HG03103 (cell line): ENCODE measurements around the gene RPP14.
"Not testable (repeated sequence)": the region's sequence is repeated elsewhere in the genome, so short reads cannot be mapped to it uniquely, and the experiment has no call there.

Experiments used
- ATAC-seq: cut with Tn5 transposase; IDR thresholded peaks from one replicate; pipeline ENCODE4 v1.9.1; 2021; ENCODE audit warnings: low read depth; ENCODE audit not compliant: unreplicated experiment

The RPP14 gene

DNA sequence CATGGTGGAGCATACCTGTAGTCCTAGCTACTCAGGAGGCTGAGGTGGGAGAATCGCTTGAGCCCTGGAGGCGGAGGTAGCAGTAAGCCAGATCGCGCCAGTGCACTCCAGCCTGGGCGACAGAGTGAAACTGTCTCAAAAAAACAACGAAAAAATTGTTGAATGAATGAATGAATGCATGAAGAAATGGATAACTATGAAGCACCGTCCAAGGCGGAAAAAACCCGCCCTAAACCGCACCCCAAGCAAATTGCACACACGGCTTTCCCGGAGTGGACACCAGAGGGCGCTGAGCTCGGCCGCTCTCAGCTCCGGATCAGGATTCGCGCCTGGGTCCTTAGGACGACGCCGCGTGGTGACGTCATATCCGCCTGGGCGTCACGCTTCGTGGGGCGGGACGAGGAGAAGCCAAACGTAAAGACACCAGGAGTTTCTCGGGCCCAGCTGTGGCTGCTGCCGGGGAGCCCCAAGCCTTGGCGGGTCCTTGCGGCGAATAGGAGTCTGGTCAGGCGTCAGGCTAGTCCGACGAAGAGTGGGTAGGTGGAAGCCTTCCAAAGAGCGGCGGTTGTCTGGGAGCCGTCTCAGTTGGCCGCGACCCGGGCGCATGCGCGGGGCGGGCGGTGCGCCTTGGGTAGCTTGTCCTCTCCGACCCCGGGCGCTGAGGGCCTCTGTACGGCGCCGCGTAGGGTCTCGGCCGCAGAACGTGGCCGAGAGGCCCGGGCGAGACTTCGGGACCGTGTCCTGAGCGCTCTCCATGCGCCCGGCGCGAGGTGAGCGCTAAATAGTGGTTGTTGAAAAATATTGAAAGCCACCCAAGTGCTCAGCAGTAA, at the start of gene RPP14, which contains the start of gene HTD2:
RPP14 (plus strand) TSS at position 364 of the 830 bp plus-strand sequence. CDS start 4,085 bp downstream, outside the sequence.
HTD2 (plus strand) TSS at position 639 of the 830 bp plus-strand sequence. CDS start 11,094 bp downstream, outside the sequence.
- peak; percentile 83 for ATAC-seq

DNA sequence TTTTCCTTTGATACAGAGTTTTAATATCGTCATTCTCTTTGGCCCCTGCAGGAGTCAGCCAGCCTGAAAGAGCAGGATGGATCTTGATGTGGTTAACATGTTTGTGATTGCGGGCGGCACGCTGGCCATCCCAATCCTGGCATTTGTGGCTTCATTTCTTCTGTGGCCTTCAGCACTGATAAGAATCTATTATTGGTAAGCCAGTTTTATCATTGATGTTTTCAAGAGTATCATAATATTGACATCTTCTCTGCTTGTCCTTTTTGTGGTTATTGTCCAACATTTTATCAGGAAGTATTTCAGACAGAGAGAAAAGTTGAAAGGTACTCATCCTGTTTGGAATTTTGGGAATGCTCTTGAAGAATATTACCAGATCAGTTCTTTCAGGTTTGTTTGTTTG, 49.5 kb upstream of the RPP14 start:
- ATAC-seq: no peak

DNA sequence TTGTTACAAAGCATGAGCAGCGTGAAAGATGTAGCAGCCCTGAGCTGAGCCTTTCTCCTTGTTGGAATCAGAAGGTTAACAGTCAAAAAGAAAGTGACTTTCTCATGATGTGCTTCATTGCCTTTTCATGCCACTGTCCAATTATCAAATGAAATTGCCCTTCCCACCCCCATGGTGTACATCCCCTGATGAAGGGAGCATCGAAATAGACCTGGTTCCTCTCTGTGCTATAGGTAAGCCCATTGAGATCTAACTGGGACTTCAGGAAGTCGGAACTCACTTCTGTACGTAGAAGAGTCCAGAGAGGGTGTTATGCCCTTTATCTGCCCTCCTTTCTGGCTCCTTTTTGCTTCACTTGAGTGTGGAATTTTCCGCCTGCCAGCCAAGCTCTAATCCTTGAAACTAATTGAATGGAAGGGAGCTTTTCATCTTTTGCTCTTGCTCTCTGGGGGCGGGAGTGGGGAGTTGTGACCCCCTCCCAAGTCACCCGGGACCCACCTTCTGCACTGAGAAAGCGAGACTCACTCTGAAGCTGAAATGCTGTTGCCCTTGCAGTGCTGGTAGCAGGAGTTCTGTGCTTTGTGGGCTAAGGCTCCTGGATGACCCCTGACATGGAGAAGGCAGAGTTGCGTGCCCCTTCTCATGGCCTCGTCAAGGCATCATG, 47.5 kb upstream of the RPP14 start:
- no peak for ATAC-seq

DNA sequence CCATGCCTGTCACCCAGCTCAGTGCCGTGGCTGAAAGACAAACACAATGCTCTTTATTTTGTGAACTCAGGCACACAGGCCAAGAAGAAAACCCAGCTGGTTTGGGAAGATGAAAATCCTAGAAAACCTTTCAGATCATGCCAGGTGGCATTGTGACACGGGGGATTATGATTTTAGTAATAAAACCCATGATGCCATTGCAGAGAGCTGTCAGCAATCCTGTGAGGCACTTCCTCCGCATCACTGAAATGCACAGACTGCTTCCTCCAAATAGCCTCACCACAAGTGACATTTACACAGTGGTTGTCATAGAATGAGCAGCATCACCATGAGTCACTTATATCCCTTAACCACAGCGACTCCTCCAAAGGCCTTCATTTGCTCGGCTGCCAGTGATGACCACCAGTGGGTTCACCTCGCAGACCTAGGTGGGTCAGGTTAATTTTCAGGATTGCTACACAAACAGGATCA, 45.7 kb upstream of the RPP14 start:
- ATAC-seq: no peak

DNA sequence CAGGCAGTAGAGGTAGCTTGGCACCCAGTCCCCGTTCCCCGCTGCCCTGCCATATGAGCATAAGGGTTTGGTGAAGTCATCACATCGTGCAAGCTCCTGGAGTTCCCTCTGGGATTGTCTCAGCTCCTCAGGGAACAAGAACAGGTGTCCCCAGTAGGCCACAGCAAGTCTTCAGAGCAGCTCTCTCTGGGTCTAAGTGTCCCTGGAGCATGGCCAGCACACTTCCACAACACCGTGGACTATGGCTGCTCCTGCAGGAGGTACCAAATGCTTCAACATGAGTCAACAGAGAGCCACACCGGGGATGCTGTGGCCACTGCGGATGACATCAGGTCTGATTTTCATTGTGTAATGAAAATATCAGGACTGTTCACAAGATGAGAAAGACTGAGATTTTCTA, 45.3 kb upstream of the RPP14 start:
- ATAC-seq: no peak

DNA sequence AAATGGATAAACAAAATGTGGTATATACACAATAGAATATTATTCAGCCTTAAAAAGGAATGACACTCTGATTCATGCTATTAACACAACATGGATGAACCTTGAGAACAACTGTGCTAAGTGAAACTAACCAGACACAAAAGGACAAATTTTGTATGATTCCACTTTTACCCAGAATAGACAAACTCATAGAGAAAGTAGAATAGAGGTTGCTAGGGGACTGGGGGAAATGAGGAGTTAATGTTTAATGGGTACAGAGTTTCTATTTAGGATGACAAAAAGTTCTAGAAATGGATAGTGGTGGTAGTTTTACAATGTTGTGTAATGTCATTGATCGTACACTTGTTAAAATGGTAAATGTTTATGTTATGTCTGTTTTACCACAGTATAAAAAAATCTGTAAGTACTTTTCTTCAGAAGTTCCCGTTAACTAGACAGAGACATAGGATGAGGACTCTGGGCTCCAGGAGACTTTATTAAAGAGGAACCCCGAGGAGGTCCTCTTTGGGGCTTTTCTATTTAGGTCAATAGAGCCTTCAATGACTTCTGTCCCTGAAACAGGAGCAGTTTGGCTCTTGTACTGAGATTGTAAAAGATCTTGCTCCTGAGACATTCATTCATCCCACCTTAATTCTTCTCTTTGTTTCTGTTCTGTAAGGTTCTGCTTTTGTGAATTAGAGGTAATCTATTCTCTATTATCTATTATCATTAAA, 43.9 kb upstream of the RPP14 start:
- ATAC-seq: no peak

DNA sequence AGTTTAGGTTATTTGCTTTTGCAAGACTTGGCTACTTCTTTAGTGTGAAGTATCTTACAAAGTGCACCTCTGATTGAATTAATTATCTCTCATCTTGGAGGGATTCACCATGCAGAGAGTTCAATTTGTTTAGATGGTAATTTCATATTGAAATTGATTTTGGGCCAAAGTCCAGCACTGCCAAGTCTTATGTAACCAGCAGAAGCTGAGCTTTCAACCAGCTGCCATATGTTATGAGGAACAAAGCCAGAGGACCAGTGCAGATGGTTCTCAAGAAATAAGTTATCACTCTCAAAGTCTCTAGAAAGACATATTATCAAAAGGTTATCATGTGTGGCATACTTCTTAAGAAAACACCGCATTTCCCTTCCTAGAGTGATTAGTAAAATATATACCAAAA, 39.5 kb upstream of the RPP14 start:
- ATAC-seq: no peak

DNA sequence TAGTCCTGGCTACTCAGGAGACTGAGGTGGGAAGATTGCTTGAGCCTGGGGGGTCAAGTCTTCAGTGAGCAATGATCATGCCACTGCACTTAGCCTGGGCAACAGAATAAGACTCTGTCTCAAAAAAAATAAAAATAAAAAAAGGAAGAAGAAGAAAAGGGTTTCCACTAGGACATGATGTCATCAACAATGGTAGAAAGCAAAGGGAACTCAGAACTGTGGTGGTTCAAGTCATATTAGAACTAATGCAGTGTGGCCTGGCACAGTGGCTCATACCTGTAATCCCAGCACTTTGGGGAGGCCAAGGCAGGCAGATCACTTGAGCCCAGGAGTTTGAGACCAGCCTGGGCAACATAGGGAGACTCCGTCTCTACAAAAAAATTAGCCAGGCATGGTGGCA, 38.5 kb upstream of the RPP14 start:
- ATAC-seq: not testable (repeated sequence)

DNA sequence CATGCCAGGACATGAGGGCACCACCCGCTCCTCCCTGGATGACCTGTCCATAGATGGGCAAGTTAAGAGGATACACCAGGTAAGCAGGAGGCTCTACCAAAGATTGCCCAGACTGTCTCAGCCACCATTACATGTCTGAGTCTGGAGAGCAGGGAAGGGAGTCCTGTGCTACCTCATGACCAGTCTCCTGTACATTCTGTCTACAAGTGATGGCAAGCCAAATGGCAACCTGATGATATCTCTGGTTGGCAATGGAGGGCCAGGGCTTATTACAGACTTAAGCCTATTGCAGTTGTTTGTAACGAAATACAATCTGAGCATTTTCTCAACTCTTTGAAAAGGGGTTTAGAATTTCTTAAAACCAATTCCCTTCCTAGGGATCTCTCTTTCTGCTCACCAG, 36.7 kb upstream of the RPP14 start:
- ATAC-seq: no peak

DNA sequence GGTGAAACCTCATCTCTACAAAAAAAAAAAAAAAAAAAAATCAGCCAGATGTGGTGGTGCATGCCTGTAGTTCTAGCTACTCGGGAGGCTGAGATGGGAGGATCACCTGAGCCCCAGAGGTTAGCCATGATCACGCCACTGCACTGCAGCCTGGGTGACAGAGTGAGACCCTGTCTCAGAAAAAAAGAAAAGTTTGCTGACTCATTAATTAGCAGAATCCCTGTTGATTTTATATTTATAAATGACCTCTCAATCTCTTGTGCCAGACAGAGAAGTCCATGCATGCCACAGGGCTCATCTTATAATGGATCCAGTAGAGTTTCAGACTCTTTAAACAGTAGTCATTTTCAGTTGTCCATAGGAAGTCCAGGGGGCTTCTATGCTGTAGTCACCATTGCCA, 35.6 kb upstream of the RPP14 start:
- ATAC-seq: no peak

DNA sequence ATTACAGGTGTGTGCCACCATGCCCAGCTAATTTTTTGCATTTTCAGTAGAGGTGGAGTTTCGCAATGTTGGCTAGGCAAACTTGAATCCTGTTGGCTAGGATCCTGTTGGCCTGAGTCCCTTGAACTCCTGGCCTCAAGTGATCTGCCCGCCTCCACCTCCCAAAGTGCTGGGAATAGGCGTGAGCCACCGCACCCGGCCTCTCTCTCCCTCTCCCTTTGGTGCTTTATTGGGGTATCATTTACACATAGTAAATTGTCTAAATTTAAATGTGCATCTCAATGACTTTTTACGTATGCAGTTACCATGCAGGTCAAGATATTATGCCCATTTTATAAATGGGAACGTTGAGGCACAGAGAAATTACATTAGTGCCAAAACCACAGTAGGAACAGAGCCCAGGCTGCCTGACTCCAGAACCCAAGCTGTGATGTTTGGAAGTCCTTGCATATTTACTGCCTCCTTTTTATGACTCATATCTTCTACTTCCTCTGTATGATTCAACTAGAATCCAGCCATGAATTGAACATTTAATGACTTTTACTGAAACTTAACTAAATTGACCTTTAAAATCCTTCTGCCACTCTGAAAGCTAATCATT, 34.0 kb upstream of the RPP14 start:
- ATAC-seq: no peak

DNA sequence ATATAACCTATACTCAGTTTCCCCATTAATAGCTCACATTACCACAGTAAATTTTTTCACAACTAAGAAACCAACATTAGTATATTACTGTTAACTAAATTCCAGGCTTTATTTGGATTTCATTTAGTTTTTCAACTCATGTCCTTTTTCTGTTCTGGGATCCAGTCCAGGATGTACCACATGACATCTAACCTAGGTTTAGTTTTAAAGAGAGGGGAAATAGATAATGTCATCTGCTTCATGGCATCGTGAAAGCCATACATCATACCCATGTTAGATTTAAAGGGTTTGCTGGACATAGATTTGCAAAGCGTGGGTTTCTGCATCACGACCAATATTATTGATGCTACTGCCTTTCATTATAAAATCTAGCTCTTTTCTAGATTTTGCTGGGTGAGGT, 33.2 kb upstream of the RPP14 start:
- no peak for ATAC-seq

DNA sequence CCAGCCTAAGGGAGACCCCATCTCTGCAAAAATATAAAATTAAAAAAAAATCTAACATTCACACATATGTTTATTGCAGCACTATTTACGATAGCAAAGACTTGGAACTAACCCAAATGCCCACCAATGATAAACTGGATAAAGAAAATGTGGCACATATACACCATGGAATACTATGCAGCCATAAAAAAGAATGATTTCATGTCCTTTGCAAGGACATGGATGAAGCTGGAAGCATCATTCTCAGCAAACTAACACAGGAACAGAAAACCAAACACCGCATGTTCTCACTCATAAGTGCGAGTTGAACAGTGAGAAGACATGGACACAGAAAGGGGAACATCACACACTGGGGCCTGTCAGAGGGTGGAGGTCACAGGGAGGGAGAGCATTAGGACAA, 32.7 kb upstream of the RPP14 start:
- not testable (repeated sequence) for ATAC-seq

DNA sequence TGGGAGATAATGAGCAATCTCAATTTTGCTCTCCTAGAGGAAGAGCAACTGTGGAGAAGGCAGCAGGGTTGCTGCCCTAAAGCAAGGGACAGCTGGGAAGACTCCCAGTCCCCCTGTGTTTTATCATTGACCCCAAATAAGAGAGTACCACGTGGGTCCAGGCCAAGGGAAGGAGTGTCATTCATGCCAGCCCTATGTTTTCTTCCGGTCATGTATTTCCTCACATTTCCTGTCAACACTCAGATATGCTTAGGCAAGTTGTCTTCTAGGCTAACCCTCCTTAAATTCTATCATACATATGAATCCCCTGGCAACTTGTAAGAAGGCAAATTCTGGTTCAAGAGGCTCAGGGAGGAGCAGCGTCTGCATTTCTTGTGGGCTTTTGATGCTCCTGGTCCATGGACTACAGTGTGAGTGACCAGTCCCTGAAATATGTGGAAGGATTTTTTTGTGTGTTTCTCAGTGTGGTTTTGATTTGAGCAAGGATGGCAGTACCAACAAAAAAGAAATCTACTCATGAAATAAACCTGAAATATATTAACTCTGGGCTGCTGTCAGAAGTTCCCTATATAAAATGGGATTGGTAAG, 31.9 kb upstream of the RPP14 start:
- no peak for ATAC-seq

DNA sequence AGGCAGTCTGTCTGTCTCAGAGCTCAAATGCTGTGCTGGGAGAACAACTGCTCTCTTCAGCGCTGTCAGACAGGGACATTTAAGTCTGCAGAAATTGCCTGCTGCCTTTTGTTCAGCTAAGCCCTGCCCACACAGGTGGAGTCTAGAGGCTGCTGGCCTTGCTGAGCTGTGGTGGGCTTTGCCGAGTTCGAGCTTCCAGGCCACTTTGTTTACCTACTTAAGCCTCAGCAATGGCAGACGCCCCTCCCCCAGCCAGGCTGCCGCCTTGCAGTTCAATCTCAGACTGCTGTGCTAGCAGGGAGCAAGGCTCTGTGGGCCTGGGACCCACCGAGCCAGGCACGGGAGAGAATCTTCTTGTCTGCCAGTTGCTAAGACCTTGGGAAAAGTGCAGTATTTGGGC, 25.0 kb upstream of the RPP14 start:
- no peak for ATAC-seq

DNA sequence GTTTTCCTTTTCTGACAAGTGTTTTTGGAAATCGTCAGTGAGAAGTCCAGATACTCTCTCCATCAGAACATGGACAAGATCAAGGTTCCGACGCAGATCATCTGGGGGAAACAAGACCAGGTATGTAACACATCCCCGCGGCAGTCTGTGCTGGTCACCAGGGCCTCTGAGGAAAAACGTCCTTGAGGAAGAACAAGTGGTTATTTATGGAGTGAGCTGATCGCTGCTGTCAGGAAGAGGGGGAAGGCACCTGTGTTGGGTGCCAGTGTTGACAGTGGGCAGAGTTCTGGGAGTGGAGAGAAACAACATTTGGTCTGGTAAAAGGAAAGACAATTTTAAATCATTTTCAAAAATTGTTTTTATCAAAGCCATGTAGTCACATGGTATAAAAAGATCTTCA, 20.7 kb upstream of the RPP14 start:
- no peak for ATAC-seq

DNA sequence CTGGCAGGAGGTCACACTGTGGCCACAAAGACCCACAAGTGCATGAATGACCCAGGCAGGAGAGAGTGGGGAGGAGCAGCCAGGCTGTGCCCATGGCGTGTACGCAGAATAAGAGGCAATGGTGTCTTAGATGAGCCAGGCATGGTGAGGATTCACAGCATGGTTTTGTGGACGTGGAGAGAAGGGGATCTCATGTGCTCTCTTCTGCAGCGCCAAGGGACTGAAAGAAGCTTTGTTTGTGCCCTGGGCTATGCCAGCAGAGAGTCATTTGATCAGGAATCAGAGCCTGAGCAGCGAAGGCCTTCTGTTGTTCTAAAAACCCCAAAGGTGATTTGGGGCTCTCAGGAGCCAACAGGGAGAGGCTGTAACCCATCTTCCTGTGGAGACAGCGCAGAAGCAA, 18.7 kb upstream of the RPP14 start:
- ATAC-seq: no peak

DNA sequence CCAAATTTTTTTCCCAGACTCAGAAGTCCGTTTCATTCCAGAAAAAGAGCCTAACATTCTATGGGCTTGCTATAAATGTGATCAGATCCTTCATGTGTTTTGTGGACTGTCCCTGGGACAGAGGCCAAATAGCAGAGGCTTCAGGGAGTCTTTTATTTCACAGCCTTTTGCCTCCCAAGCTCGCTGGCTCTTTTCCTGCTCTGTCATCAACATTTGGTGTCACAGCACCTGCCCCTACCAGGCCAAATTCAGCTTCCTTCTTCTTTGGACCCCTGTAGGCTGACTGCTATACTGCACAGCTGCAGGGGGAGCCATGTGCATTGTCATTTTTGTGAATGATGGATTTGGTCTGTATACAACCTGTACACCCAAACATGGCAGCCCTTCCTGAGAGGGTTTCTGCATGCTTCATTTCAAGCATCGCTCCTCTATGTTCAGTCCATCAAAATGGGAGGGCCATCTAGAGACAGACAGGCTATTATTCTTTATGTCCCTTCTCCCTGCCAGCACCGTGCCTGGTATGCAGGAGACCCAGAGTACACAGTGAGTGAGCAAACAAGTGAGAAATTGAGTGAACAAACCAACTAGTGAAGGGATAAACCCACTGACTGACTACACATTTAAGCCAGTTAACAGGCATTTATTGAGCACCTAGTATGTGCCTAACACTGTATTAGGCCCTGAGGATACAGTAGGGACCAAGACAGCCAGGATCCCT, 17.9 kb upstream of the RPP14 start:
- ATAC-seq: no peak

DNA sequence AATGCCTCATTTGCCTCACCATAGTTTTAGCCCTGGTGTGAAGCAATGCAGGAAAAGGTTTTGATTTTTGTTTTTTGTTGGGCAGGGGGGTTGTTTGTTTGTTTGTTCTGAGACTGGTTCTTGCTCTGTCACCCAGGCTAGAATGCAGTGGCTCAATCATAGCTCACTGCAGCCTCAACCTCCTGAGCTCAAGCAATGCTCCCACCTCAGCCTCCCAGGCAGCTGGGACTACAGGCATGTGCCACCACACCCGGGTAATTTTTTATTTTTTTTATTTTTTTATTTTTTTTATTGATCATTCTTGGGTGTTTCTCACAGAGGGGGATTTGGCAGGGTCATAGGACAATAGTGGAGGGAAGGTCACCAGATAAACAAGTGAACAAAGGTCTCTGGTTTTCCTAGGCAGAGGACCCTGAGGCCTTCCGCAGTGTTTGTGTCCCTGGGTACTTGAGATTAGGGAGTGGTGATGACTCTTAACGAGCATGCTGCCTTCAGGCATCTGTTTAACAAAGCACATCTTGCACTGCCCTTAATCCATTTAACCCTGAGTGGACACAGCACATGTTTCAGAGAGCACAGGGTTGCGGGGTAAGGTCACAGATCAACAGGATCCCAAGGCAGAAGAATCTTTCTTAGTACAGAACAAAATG, 17.0 kb upstream of the RPP14 start:
- not testable (repeated sequence) for ATAC-seq
